Vagina (tissue), 2 donors: ENCODE data around the gene MLF2.

Experiments
- CTCF ChIP-seq, 3 experiments: fragments of 450-650 bp in 2 of 3; fragments of 200-600 bp in 1 of 3; sonication (generic) in 1 of 3; IDR thresholded peaks; one replicate each; pipeline ENCODE4 v1.5.1; 2017 to 2019; ENCODE audit warnings: antibody characterized with exemption in 3 of 3, mild to moderate bottlenecking in 2 of 3, moderate library complexity in 2 of 3
- POLR2A ChIP-seq, 2 donors: fragments of 450-650 bp; IDR thresholded peaks; one replicate each; pipeline ENCODE4 v1.6.1; 2017; ENCODE audit warnings: antibody characterized with exemption in 2 of 2, mild to moderate bottlenecking in 2 of 2, moderate library complexity in 2 of 2

GRCh38 chr12:6773590-6774351, 20.8 kb upstream of the MLF2 start:
- TF ChIP-seq CTCF (IDR thresholded peaks at IDR 0.05) (no peak), POLR2A (IDR thresholded peaks at IDR 0.05) (no peak)
